Smooth muscle cell of the brain vasculature (primary cell): ENCODE data around the gene APOF.
A peak's percentile ranks its signal among the peaks of the same experiment; 100 is the strongest.
"Not testable (repeated sequence)": the region's sequence is repeated elsewhere in the genome, so short reads cannot be mapped to it uniquely, and the experiment has no call there.

ENCODE experiments used
- DNase-seq: peaks from one replicate; pipeline ENCODE4 v3.0.0-alpha.2; 2012; ENCODE audit warnings: low read depth, low spot score

APOF gene

GRCh38 chr12:56332512-56333196 is 30.0 kb downstream of the APOF start:
- no peak for DNase-seq

- no peak for DNase-seq
These were observed 31.6 kb downstream of the APOF start for GRCh38 chr12:56330936-56331490.

- no peak for DNase-seq
These were observed 36.1 kb downstream of the APOF start for GRCh38 chr12:56326533-56326932.

- DNase-seq = no peak
These were observed 36.5 kb downstream of the APOF start for GRCh38 chr12:56326126-56326525.

- DNase-seq = no peak
These were observed 38.5 kb downstream of the APOF start for GRCh38 chr12:56324206-56324605.

GRCh38 chr12:56321610-56322009 is 41.0 kb downstream of the APOF start:
- DNase-seq = not testable (repeated sequence)

GRCh38 chr12:56321027-56321426 is 41.6 kb downstream of the APOF start:
- DNase-seq = no peak

- no peak for DNase-seq
These were observed 45.0 kb downstream of the APOF start for GRCh38 chr12:56317675-56318074.

GRCh38 chr12:56315622-56316473 is 46.8 kb downstream of the APOF start, which contains the start of gene CNPY2:
TSS of gene CNPY2 (minus strand) at chr12:56315988. CDS start at chr12:56315217, 771 bp downstream.
- DNase-seq = peak; percentile 93

- no peak for DNase-seq
These were observed 47.4 kb downstream of the APOF start for GRCh38 chr12:56315249-56315621.

GRCh38 chr12:56311003-56311402 is 51.7 kb downstream of the APOF start:
- no peak for DNase-seq
